Measurements from ENCODE around the gene ALCAM. TPM values are rescaled to one million over a fixed set of nuclear protein-coding genes. Genes with fewer than 3 reads are reported as not detected.

ALCAM gene
- total RNA-seq, 2 experiments from 2014 or later = 20.3 to 20.6 TPM

DNA sequence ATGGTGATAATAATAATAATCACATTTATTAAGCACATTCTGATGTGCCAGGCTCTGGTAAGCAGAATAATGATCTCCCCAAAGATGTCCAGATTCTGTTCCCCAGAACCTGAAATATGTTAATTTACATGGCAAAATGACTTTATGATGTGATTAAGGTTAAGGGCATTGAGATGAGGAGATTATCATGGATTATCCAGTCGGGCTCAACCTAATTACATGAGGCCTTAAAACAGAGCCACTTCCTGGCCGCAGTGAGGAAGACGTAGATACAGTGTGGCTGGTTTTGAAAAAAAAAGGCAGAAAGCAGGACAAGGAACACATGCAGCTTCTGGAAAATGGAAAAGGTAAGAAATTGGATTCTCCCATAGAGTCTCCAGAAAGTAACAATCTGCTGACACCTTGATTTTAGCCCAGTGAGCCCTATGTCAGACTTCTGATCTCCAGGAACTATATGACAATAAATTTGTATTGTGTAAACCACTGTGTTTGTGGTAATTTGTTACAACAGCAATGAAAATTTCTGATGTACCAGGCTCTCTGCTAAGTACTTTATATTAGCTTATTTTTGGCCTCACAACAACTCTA, 126.7 kb downstream of the ALCAM start:
- Mint-ChIP-seq H3K4me1 (ENCODE audit: low read depth) (no peaks in the 10 kb centered on the region), H3K27ac (no peak overlapping the region), H3K36me3 (peaks cover 13% of the 10 kb centered on the region), H3K9me3 (peaks cover 18% of the 10 kb centered on the region), H3K27me3 (no peaks in the 10 kb centered on the region), H3K4me3 (no peak overlapping the region)
- ChIA-PET POLR2A (no interaction called here), CTCF (no interaction called here)
- intact Hi-C loops (cut with micrococcal nuclease) = no loop called here
- no peak for DNase-seq

DNA sequence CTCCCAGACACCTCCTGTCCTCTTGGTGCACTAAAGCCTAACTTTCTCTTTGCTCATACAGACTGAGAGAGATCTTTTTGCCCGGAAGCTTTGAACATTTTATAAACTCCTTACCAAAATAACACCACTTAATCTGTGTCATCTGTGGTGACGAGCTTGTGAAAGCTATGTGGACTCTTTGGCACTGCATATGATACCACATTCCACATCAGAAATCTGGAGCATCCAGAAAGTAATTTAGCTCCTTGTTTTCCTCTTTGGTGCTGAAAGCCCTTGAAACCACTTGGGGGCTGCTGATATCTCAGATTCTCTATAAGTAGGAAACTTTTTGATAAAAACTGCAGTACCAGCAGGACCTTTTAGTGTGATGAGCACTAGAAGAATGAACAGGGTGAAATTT, 128.3 kb downstream of the ALCAM start:
- H3K4me3 Mint-ChIP-seq = no peak overlapping the region
- no peaks in the 10 kb centered on the region for H3K27me3 Mint-ChIP-seq
- intact Hi-C loops (cut with micrococcal nuclease) = no loop called here
- ChIA-PET CTCF (no interaction called here), POLR2A (no interaction called here)
- peaks cover 18% of the 10 kb centered on the region for H3K9me3 Mint-ChIP-seq
- DNase-seq = no peak
- peaks cover 12% of the 10 kb centered on the region for H3K36me3 Mint-ChIP-seq
- no peaks in the 10 kb centered on the region for H3K4me1 Mint-ChIP-seq (ENCODE audit: low read depth)
- no peak overlapping the region for H3K27ac Mint-ChIP-seq

GRCh38 chr3:105496343-105496742, 129.6 kb downstream of the ALCAM start:
- Mint-ChIP-seq H3K27me3 (no peaks in the 10 kb centered on the region), H3K27ac (no peak overlapping the region), H3K4me3 (no peak overlapping the region), H3K4me1 (ENCODE audit: low read depth) (no peaks in the 10 kb centered on the region), H3K36me3 (peaks cover 5% of the 10 kb centered on the region), H3K9me3 (peaks cover 6% of the 10 kb centered on the region)
- intact Hi-C loops (cut with micrococcal nuclease) = no loop called here
- ChIA-PET POLR2A (no interaction called here), CTCF (no interaction called here)
- no peak for DNase-seq

DNA sequence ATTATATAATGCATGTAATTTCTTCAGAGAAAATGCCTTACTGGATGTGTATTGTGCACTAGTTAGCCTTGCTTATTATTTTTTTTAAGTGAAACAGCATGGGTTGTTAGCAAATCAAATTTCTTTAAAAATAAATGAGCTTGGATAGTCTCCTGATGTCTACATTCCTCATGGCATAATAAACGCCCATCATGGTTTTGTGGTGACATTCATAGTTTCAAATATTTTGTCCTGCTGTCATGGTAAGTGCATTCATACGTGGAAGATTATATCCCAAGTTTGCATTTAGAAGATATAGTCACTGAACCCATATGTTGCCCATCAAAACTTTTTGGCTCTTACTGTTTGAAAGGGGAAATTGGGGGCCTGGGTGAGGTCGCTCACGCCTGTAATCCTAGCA, 130.7 kb downstream of the ALCAM start:
- no peaks in the 10 kb centered on the region for H3K9me3 Mint-ChIP-seq
- ChIA-PET POLR2A (no interaction called here), CTCF (no interaction called here)
- no peak overlapping the region for H3K27ac Mint-ChIP-seq
- no peaks in the 10 kb centered on the region for H3K27me3 Mint-ChIP-seq
- H3K4me1 Mint-ChIP-seq (ENCODE audit: low read depth) = no peaks in the 10 kb centered on the region
- no peak overlapping the region for H3K4me3 Mint-ChIP-seq
- H3K36me3 Mint-ChIP-seq = no peaks in the 10 kb centered on the region
- intact Hi-C loops (cut with micrococcal nuclease) = no loop called here
- DNase-seq = no peak

- no peaks in the 10 kb centered on the region for H3K4me1 Mint-ChIP-seq (ENCODE audit: low read depth)
- CTCF ChIA-PET = no interaction called here
- POLR2A ChIA-PET = no interaction called here
- intact Hi-C loops (cut with micrococcal nuclease) = no loop called here
- no peak overlapping the region for H3K27ac Mint-ChIP-seq
- no peaks in the 10 kb centered on the region for H3K27me3 Mint-ChIP-seq
- H3K36me3 Mint-ChIP-seq = no peaks in the 10 kb centered on the region
- no peak overlapping the region for H3K4me3 Mint-ChIP-seq
- no peak for DNase-seq
- H3K9me3 Mint-ChIP-seq = no peaks in the 10 kb centered on the region
These were observed 133.3 kb downstream of the ALCAM start for GRCh38 chr3:105499961-105500360.

DNA sequence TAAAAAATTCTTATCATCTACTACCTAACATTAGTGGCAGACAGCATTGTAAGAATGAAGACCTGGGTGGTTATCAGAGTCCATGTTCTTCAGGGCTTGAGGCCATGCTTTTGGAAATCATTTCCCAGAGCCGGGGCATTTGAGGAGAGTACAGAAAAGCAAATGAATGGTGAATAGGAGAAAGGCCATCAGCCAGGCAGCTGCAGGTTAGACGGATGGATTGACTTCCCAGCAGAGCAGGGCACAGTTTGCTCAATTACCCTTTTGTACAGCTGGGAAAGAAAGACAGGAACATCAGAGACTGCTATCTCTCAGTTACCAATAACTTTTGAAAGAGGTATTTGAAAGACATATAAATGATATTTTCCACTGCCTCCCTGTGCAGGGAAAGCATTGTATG, 135.6 kb downstream of the ALCAM start:
- CTCF ChIA-PET = interaction anchor here (1.0 kb wide), 1 partner anchor 17 kb away, joined by 3 read pairs; no protein-coding TSS in a partner anchor
- H3K36me3 Mint-ChIP-seq = no peaks in the 10 kb centered on the region
- POLR2A ChIA-PET = no interaction called here
- no peak overlapping the region for H3K4me3 Mint-ChIP-seq
- no peaks in the 10 kb centered on the region for H3K4me1 Mint-ChIP-seq (ENCODE audit: low read depth)
- no peak for DNase-seq
- no peak overlapping the region for H3K27ac Mint-ChIP-seq
- H3K9me3 Mint-ChIP-seq = no peaks in the 10 kb centered on the region
- intact Hi-C loops (cut with micrococcal nuclease) = no loop called here
- no peaks in the 10 kb centered on the region for H3K27me3 Mint-ChIP-seq

DNA sequence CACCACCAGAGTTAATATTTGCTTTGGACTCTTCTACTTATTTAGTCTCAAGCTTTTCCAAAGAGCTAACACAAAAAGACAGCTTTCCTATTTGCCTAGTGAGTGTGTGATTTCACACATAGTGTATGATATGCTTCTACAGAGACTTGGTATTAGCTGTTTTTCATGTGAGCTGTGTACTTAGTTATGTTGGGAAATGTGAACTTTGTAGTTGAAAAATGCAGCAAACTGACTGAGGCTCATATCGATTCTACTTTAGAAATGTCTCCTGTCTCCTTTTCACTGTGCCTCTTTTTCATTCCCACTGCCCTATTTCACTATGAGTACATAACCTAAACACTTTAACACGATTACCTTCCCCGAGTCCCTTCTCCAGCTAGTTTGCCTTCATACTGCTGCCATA, 136.5 kb downstream of the ALCAM start:
- no peaks in the 10 kb centered on the region for H3K9me3 Mint-ChIP-seq

DNA sequence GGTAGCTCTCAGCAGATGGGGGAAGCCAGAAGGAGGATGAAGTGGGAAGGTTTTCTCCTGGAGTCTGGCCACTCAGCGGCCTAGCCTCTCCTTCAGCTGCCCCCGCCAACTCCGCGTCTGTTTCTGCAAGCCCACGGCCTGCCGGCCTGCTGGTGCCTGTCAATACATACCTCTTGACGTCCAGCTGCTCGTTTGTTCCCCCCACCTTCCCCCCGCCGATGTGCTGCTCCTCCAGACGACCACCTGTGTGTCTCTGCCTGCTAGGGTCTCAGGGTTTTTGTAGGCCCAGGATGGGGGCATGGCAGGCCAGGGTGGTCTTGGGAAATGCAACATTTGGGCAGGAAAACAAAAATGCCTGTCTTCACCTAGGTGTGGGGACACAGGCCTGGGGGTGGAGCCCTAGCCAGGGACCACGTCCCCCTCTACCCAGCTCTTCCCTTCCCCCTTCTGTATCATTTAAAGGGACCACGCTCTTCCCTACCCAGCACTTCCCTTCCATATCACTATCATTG, 137.8 kb downstream of the ALCAM start:
- no peak overlapping the region for H3K4me3 Mint-ChIP-seq
- H3K27ac Mint-ChIP-seq = no peak overlapping the region
- no peaks in the 10 kb centered on the region for H3K9me3 Mint-ChIP-seq
- H3K36me3 Mint-ChIP-seq = no peaks in the 10 kb centered on the region
- intact Hi-C loops (cut with micrococcal nuclease) = no loop called here
- POLR2A ChIA-PET = no interaction called here
- H3K4me1 Mint-ChIP-seq (ENCODE audit: low read depth) = no peaks in the 10 kb centered on the region
- no peak for DNase-seq
- H3K27me3 Mint-ChIP-seq = no peaks in the 10 kb centered on the region
- CTCF ChIA-PET = no interaction called here

More for the DNA sequence above, 136.5 kb downstream of the ALCAM start:
- ChIA-PET POLR2A (no interaction called here), CTCF (interaction anchor here (1.0 kb wide), 1 partner anchor 16 kb away, joined by 3 read pairs; no protein-coding TSS in a partner anchor)
- Mint-ChIP-seq H3K27ac (no peak overlapping the region), H3K4me3 (no peak overlapping the region), H3K4me1 (ENCODE audit: low read depth) (no peaks in the 10 kb centered on the region), H3K36me3 (no peaks in the 10 kb centered on the region), H3K27me3 (no peaks in the 10 kb centered on the region)
- intact Hi-C loops (cut with micrococcal nuclease) = no loop called here
- DNase-seq = no peak

DNA sequence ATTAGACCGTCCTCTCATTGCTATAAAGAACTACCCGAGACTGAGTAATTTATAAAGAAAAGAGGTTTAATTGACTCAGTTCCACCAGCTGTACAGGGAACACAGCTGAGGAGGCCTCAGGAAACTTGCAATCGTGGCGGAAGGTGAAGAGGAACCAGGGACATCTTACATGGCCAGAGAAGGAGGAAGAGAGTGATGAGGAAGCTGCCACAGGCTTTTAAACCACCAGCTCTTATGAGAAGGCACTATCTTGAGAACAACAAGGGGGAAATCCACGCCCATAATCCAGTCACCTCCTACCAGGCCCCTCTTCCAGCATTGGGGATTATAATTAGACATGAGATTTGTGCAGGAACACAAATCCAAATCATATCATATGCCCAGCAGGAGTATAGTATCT, 138.5 kb downstream of the ALCAM start:
- Mint-ChIP-seq H3K27ac (no peak overlapping the region), H3K4me1 (ENCODE audit: low read depth) (no peaks in the 10 kb centered on the region), H3K36me3 (no peaks in the 10 kb centered on the region), H3K27me3 (no peaks in the 10 kb centered on the region), H3K9me3 (no peaks in the 10 kb centered on the region), H3K4me3 (no peak overlapping the region)
- ChIA-PET POLR2A (no interaction called here), CTCF (interaction anchor here (0.7 to 2.2 kb wide), 2 partner anchors 12 to 135 kb away, joined by 3 to 13 read pairs; no protein-coding TSS in a partner anchor)
- intact Hi-C loops (cut with micrococcal nuclease) = no loop called here
- DNase-seq = no peak

DNA sequence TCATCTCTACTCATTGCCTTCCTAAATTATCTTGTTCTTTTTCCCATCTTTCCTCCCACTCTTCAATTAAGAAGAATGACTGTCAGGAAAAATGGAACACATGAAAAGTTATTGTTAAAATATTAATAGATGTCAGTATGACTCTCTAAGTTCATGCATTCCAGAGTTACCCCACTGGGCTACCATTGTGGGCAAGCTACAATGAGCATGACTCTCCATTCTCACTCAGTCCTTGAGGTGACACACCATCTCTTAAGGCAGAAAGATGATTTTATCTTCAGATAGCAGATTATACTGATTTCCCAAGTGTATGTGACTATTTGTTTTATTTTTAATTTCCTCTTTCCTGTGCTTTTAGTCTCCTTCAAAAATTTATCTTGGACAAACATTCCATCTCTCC, 144.3 kb downstream of the ALCAM start:
- no peaks in the 10 kb centered on the region for H3K27me3 Mint-ChIP-seq
- H3K36me3 Mint-ChIP-seq = no peaks in the 10 kb centered on the region
- H3K4me1 Mint-ChIP-seq (ENCODE audit: low read depth) = no peaks in the 10 kb centered on the region
- ChIA-PET POLR2A (no interaction called here), CTCF (interaction anchor here (1.9 kb wide), 1 partner anchor 8 kb away, joined by 4 read pairs; no protein-coding TSS in a partner anchor)
- DNase-seq = no peak
- no peak overlapping the region for H3K4me3 Mint-ChIP-seq
- no peak overlapping the region for H3K27ac Mint-ChIP-seq
- intact Hi-C loops (cut with micrococcal nuclease) = loop anchor here (10.0 kb wide), 2 partner anchors 916 to 1554 kb away; no protein-coding TSS in a partner anchor
- H3K9me3 Mint-ChIP-seq = no peaks in the 10 kb centered on the region

DNA sequence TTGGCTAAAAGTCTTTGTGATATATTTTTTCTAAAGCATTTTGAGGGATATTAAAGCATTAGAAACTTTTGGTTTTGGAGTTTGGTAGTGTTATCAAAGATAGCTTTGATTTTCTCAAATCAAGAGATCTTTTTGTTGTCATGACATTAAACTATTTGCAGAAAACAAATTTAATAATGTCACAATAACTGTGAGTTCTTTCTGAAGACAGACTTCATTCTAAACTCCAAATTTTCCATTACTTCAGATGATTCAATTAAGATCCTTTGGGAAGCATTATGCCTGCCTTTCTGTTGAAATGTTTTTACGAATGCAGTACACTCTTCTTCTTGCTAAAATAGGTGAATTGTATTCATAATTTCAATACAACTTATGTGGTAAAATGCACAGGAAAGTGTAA, 145.4 kb downstream of the ALCAM start:
- Mint-ChIP-seq H3K36me3 (no peaks in the 10 kb centered on the region), H3K4me1 (ENCODE audit: low read depth) (no peaks in the 10 kb centered on the region), H3K27ac (no peak overlapping the region), H3K4me3 (no peak overlapping the region), H3K9me3 (no peaks in the 10 kb centered on the region), H3K27me3 (no peaks in the 10 kb centered on the region)
- ChIA-PET CTCF (interaction anchor here (0.6 kb wide), 1 partner anchor 382 kb away, joined by 4 read pairs; no protein-coding TSS in a partner anchor), POLR2A (no interaction called here)
- no peak for DNase-seq
- intact Hi-C loops (cut with micrococcal nuclease) = loop anchor here (10.0 kb wide), 2 partner anchors 917 to 1553 kb away; no protein-coding TSS in a partner anchor

- Mint-ChIP-seq H3K36me3 (no peaks in the 10 kb centered on the region), H3K4me3 (no peak overlapping the region), H3K9me3 (no peaks in the 10 kb centered on the region), H3K4me1 (ENCODE audit: low read depth) (no peaks in the 10 kb centered on the region), H3K27me3 (no peaks in the 10 kb centered on the region), H3K27ac (no peak overlapping the region)
- CTCF ChIA-PET = no interaction called here
- POLR2A ChIA-PET = no interaction called here
- intact Hi-C loops (cut with micrococcal nuclease) = loop anchor here (10.0 kb wide), 2 partner anchors 918 to 1552 kb away; no protein-coding TSS in a partner anchor
- DNase-seq = no peak
These were observed 146.3 kb downstream of the ALCAM start for GRCh38 chr3:105513042-105513441.

- no peak for DNase-seq
- Mint-ChIP-seq H3K4me1 (ENCODE audit: low read depth) (peaks cover 3% of the 10 kb centered on the region), H3K9me3 (no peaks in the 10 kb centered on the region), H3K27ac (no peak overlapping the region), H3K36me3 (no peaks in the 10 kb centered on the region), H3K4me3 (no peak overlapping the region), H3K27me3 (no peaks in the 10 kb centered on the region)
- CTCF ChIA-PET = no interaction called here
- intact Hi-C loops (cut with micrococcal nuclease) = loop anchor here (10.0 kb wide), 2 partner anchors 919 to 1551 kb away; no protein-coding TSS in a partner anchor
- POLR2A ChIA-PET = no interaction called here
These were observed 147.2 kb downstream of the ALCAM start for GRCh38 chr3:105513886-105514285.

All from activated CD4-positive, alpha-beta memory T cell treated with anti-CD3 and anti-CD28 coated beads for 36 hours (primary cell).